Stimulated activated CD8-positive, alpha-beta memory T cell treated with anti-CD3 and anti-CD28 coated beads, Interleukin-7, amount 100 ng/mL, for 48 hours (primary cell): Measurements from ENCODE around the gene NKAIN2.
"Not testable (repeated sequence)": the region's sequence is repeated elsewhere in the genome, so short reads cannot be mapped to it uniquely, and the experiment has no call there.

Experiments
- DNase-seq, 2 donors: peaks; one replicate each; pipeline ENCODE4 v3.0.0-alpha.2; 2020; ENCODE audit warnings: low read depth in 1 of 2; ENCODE audit errors: extremely low read depth in 1 of 2

Gene NKAIN2

GRCh38 chr6:124546601-124547000 is 742.9 kb downstream of the NKAIN2 start:
- no peak for DNase-seq

- DNase-seq, result no peak
These were observed 748.1 kb downstream of the NKAIN2 start for GRCh38 chr6:124551711-124552233.

GRCh38 chr6:124557873-124558272 is 754.2 kb downstream of the NKAIN2 start:
- DNase-seq, result no peak

GRCh38 chr6:124560078-124560477 is 756.4 kb downstream of the NKAIN2 start:
- not testable (repeated sequence) for DNase-seq

GRCh38 chr6:124560873-124561567 is 757.4 kb downstream of the NKAIN2 start:
- no peak for DNase-seq

GRCh38 chr6:124561635-124562130 is 758.0 kb downstream of the NKAIN2 start:
- no peak for DNase-seq

GRCh38 chr6:124564125-124564524 is 760.5 kb downstream of the NKAIN2 start:
- not testable (repeated sequence) for DNase-seq

GRCh38 chr6:124567401-124567800 is 763.7 kb downstream of the NKAIN2 start:
- no peak for DNase-seq

GRCh38 chr6:124573953-124574352 is 770.3 kb downstream of the NKAIN2 start:
- DNase-seq, result no peak

- DNase-seq, result no peak
These were observed 774.1 kb downstream of the NKAIN2 start for GRCh38 chr6:124577734-124578281.

GRCh38 chr6:124590001-124590400 is 786.3 kb downstream of the NKAIN2 start:
- no peak for DNase-seq

- no peak for DNase-seq
These were observed 796.0 kb downstream of the NKAIN2 start for GRCh38 chr6:124599656-124600055.

- no peak for DNase-seq
These were observed 801.1 kb downstream of the NKAIN2 start for GRCh38 chr6:124604719-124605118.

GRCh38 chr6:124607119-124607627 is 803.5 kb downstream of the NKAIN2 start:
- DNase-seq, result no peak

GRCh38 chr6:124613031-124613430 is 809.4 kb downstream of the NKAIN2 start:
- DNase-seq, result no peak

- no peak for DNase-seq
These were observed 818.7 kb downstream of the NKAIN2 start for GRCh38 chr6:124622351-124622750.

GRCh38 chr6:124633655-124634054 is 830.0 kb downstream of the NKAIN2 start:
- DNase-seq, result no peak

GRCh38 chr6:124640432-124640831 is 836.8 kb downstream of the NKAIN2 start:
- DNase-seq, result no peak

- no peak for DNase-seq
These were observed 852.2 kb downstream of the NKAIN2 start for GRCh38 chr6:124655866-124656265.

GRCh38 chr6:124658053-124658452 is 854.4 kb downstream of the NKAIN2 start:
- no peak for DNase-seq

- DNase-seq, result no peak
These were observed 855.8 kb downstream of the NKAIN2 start for GRCh38 chr6:124659427-124659826.

GRCh38 chr6:124660185-124660584 is 856.5 kb downstream of the NKAIN2 start:
- no peak for DNase-seq
